Ramos (cell line): Measurements from ENCODE around the gene BMERB1.
"Not testable (repeated sequence)": the region's sequence is repeated elsewhere in the genome, so short reads cannot be mapped to it uniquely, and the experiment has no call there.

ENCODE experiments used
- in situ Hi-C: fragments of 300-500 bp; cut with MboI; formaldehyde crosslinking; loops from one replicate; pipeline ENCODE4 v1.14.3; 2022; ENCODE audit warnings: low sequenced_read_pairs; ENCODE audit not compliant: unreplicated experiment

BMERB1 gene

DNA sequence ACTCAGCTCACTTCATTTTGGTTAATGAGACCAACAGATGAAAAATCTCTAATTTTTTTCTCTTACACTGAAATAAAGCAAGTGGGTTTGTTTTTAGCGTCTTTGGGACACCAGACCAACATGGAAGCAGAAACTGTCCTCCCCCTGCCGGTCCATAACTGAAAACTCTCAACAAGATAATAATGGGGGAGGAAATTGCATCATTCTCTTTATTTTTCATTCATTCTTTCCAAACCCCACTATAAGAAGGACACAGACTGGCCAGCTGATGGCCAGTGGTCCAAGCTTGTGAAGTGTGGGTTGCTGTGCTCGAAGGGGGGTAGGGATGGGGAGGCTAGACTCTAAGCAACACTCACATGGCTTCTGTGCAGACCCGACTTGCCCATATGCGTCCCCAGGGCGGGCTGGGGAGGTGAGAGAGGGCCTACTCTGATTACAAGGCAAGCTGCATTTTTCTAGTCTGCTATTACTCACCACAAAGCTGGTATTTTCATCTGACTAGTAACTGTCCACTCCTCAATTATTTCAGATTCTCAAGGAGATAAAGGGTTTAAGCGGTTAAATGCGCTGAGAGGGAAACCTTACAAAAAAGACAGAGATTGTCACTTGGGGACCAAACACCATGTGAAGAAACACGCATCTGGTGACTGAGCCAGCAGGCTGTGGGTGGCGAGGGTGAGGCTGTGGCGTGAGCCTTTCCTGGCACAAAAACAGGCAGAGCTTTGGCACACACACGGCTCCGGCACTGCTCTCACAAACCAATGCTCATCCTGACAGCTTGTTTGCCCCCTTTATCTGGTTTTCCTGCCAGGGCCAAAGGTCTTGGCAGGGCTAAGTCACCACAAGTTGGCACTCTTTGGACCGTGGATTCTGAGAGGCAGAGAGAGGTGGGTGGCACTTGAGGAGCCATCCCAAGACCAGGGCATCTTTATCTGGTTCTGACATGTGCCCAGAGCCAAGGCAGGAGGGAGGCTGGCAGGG, 170.4 kb downstream of the BMERB1 start:
- in situ Hi-C loops: no loop called here

DNA sequence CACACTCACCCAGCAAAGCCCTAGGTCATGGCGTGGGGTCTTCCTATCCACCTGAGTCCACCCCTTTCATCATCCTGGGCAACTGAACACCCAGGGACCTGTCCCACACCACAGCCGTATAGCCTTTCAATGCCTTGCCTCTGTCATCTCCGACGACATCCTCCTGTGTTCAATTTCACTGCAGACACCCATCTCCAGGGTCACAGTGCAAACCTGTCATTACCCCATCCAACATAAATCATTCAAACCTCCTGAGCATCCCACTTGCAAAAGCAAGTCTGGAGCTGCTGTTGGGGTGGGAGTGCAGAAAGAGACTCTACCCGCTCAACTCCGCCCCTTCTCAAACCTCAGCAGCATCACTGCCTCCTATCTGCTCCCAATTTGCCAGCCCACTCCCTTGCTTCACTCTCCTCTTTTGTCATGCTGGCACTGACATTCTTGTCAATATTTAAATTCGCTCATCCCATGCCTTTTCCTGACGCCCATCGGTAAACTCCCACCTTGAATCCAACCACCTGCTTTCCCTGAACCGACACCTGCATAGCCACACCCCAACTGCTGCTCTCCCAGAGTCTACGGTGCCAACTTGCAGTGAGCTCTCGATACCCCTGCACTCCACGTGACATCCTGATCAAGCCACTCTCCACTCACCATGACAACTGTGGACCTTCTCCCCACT, 171.6 kb downstream of the BMERB1 start:
- in situ Hi-C loops: no loop called here

- in situ Hi-C loops: no loop called here
Observed at GRCh38 chr16:15606518-15607220, 172.3 kb downstream of the BMERB1 start.

DNA sequence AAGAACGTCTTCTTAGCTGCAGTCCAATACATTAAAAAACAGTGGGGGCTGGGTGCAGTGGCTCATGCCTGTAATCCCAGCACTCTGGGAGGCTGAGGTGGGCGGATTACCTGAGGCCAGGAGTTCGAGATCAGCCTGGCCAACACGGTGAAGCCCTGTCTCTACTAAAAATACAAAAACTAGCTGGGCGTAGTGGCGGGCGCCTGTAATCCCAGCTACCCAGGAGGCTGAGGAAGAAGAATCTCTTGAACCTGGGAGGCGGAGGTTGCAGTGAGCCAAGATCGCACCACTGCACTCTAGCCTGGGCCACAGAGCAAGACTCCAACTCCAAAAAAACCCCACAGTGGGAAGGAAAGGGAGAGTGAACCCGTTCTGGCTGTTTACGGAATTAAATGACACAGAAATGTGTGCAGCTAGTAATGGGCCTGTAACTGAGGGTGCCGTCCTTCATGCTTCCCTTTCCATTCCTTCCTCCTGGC, 172.9 kb downstream of the BMERB1 start:
- in situ Hi-C loops: not testable (repeated sequence)

DNA sequence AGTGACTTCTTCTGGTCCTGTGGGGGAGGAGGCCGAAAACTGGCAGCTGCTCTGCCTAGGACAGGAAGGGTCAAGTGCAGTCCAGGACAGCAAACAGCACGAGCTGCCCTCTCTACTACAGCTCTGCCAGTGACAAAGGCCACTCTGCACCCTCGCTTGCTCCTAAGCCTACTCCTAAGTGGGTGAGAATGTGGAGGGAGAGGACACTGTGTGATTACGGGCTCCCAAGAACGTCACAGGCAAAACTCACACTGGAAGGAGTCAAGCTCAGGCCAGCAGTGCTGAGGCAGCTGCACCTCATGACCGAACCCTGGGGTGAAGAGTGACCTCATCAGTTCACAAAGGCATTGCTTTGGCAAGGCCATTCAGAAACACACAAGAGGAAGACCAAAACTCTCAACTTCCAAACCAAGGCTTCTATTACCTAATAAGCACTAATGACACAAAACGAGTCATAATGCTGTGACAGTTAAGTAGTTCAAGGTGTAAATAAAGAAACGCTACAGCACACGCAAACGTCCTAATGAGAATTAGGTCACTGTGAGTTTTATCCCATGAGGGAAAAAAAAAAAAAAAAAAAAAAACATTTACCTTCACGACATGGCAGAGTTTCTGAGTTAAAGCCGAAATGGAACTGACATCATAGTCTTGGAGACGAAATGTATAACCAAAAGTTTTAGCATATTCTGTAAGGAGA, 173.5 kb downstream of the BMERB1 start:
- in situ Hi-C loops: no loop called here

- in situ Hi-C loops: no loop called here
Observed at GRCh38 chr16:15608398-15609285, 174.3 kb downstream of the BMERB1 start.

- in situ Hi-C loops: no loop called here
Observed at GRCh38 chr16:15609286-15609649, 174.9 kb downstream of the BMERB1 start.

DNA sequence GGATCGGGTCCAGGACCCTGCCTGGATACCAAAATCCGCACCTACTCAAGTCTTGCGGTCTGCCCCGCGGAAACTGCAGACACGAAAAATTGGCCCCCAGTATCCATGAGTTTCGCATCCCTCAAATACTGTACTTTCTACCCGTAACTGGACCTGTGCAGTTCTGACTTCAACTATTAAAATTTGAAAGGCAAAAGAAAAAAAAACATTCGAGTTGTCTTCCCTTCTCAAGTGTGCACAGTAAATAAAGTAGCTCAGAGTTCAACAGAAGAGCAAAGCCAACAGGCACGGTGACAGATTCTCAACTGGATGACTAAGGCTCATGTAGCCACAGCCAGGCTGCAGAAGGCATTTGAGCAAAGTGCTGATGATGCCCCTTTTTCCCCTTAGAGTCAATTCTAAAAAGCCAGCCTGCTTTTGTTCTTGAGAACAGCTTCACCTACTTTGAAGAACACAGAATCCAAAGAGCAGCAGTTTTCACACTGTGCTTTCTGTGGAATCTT, 176.0 kb downstream of the BMERB1 start:
- in situ Hi-C loops: no loop called here

GRCh38 chr16:15611610-15612009, 177.2 kb downstream of the BMERB1 start:
- in situ Hi-C loops: no loop called here

DNA sequence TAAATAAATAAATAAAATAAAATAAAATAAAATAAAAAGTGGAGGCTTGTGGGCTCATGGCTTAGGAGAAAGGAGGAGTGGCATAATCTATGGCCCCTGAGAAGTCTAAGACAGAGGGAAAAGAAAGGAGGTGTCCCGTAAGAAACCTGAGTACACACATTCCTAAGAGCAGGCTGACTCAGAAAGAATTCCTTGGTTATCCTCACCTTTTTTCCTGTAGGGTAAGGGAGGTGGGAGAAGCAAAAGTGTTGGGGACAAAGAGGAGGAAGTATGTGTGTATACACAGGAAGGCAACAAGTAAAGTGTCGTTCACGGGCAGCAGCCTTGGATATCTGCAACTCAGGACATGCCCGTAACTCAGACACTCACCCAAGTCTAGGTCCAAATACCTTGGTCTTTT, 179.3 kb downstream of the BMERB1 start:
- in situ Hi-C loops: no loop called here

DNA sequence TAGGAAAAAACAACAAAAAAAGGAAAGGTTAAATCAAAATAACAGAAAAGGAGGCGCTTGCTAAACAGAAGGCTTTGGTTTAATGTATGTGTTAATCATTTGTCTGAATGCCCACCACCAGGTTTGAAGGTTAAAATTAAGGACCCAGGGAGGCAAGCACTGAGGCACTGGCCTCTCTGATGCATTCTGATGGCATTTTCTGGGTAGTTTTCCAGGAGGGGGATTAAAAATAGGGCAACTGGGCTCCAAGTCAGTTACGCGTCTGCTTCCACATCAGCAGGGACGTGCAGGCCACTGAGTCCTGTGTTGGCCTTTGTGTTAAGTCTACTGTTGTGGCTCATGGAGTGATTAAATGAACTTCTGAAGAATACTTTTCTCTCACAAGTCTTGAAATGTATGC, 181.6 kb downstream of the BMERB1 start:
- in situ Hi-C loops: no loop called here

- in situ Hi-C loops: no loop called here
Observed at GRCh38 chr16:15616475-15617165, 182.2 kb downstream of the BMERB1 start.

- in situ Hi-C loops: no loop called here
Observed at GRCh38 chr16:15617901-15618300, 183.5 kb downstream of the BMERB1 start.

GRCh38 chr16:15618392-15618791, 184.0 kb downstream of the BMERB1 start:
- in situ Hi-C loops: no loop called here

DNA sequence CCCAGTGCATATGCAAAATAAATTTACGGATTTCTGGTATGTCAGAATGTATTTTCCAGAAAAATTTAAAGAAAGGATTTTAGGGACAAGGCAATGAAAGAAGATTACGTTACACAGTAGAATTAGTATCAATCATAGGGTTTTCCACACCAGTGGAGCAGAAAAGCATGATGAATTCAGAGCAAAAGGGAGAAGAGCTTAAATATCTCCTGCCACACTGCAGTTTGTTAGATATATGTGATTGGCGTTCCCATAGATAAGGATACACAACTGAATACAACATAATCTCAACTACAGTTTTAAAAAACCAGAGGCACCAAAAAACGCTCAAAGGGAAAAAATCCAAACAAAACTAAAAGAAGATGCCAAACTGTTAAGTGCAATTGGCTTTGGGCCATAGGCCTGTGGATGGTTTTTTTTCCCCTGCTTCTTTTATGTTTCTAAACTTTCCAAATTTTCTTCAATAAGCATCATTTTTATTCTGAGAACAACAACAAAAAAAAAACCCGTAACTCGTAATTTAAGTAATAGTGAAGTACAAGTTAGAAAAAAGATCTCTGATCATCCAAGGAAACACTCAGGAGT, 186.3 kb downstream of the BMERB1 start:
- in situ Hi-C loops: no loop called here

- in situ Hi-C loops: no loop called here
Observed at GRCh38 chr16:15621456-15621855, 187.1 kb downstream of the BMERB1 start.

DNA sequence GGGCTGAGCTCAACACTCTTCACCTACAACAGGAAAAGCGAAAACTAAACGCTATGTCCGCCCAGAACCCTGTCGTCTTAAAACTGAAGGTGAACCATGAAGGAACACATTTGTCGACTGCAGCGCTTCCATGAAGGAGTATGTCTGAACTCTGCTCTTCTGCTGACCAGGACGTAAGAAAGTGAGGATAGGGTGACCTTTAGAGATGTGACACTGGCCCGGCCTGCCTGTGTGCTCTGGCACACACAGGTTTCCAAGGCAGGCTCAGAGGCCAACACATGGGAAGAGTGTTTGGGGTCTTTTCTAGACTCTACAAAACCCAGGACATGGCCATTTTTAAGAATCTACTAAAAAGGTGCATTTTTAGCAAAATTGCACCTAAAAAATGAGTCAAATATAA, 187.5 kb downstream of the BMERB1 start:
- in situ Hi-C loops: no loop called here

GRCh38 chr16:15631730-15632409, 197.5 kb downstream of the BMERB1 start:
- in situ Hi-C loops: no loop called here
